HG03457 (cell line): ENCODE data around the gene RDH13.

ENCODE experiments used
- ATAC-seq: cut with Tn5 transposase; IDR thresholded peaks from one replicate; pipeline ENCODE4 v1.9.1; 2021; ENCODE audit warnings: moderate number of reproducible peaks; ENCODE audit not compliant: unreplicated experiment

RDH13 gene

DNA sequence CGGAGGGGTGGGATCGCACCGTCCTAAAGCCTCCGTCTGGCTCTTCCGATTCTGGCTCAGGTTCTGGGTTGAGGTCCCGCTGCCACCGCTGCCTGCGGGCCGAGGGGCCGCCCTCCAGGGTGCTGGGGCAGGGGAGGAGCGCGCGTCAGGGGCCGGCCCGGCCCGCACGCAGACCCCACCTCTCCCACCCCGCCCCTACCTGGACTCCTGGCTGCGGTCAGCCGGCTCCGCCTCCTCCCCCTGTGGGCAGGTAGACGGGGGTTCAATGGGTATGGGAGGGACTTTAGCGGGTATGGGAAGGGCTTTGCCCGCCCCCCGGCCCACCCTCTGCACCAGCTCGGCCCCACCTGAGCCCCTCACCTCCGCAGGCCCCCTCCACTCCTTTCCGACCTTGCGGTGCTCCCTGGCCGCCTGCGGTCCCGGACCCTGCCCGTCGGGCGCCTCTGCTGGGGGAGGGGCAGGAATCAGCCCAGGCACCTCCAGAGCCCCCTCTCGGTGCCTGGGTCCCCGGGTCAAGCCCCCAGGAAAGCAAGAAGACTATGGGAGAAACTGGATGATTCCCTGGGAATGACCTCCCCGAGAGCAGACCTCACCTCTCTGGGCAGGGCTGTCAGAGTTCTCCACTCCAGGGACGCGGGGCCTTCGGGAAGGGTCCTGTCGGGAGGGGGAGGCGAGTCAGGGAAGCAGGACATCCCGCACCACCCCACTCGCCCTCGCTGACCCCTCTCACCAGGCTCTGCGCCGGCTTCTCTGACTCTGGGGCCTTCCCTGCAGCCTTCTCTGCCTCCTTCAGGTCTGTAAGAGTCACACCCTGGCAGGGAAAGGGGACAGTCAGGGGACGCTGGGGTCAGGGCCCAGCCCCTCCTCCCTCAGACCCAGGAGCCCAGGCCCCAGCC, 29.7 kb upstream of the RDH13 start:
- no peak for ATAC-seq

GRCh38 chr19:55091955-55092354, 29.0 kb upstream of the RDH13 start:
- ATAC-seq: no peak

- no peak for ATAC-seq
Observed at GRCh38 chr19:55091126-55091910, 28.4 kb upstream of the RDH13 start.

- ATAC-seq: no peak
Observed at GRCh38 chr19:55090564-55090963, 27.6 kb upstream of the RDH13 start.

DNA sequence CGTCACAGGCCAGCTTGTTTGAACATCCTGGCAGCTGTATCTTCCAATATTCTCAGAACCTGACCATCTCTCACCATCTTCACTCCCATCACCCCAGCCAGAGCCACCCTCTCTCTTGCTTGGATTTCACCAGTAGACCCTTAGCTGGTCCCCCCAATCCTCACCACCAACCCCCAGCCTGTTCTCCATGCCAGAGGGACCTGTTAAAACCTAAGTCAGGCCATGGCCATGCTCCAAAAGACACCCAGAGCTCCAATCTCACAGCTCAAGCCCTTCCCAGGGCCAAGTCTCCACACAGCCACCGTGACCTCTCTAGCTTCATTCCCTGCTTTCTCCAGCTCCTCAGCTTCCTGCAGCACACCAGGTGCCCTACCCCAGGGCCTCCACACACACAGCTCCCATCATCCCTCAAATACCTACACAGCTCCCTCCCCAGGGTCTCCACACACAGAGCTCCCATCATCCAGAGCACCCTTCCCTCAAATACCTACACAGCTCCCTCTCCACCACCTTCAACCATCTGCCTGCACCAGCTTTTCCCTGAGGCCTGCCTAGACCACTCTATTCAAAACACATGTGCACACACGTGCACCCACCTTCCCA, 26.5 kb upstream of the RDH13 start:
- no peak for ATAC-seq

DNA sequence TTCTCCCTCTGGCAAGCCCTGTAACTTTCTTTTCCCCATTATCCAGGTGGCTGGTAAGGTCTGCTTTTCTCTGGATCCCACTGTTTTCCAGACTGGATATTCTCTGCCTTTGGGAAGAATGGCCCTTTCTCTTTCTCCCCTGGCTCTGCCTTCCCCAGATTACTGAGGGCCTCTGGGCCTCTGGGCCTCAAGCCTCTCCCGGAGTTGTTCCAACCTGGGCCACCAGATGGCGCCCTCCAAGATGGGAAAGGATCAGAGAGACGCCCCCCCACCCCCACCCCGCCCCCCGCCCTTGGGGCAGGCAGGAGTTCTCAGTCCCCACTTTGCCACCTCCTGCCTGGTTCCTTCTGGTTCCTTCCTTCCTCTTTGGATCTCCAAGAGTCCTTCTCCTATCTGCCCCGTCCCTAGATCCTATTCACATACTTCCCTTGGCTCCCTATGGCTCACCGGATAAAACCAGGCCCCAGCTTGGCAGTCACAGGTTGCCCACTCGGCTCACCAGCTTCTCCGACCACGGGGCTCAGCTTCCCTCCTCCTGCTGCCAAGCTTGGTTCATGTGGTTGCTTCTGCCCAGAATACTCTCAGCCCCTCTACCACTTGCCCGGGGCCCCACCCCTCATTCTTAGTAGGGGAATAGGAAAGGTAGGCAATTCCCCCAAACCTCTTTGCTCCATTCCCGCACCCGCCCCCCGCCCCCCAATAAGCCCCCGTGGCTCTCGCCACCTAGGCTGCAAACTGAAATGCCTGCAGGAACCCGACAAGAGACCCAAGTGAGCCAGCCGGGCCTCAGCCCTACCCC, 25.8 kb upstream of the RDH13 start:
- ATAC-seq: no peak

DNA sequence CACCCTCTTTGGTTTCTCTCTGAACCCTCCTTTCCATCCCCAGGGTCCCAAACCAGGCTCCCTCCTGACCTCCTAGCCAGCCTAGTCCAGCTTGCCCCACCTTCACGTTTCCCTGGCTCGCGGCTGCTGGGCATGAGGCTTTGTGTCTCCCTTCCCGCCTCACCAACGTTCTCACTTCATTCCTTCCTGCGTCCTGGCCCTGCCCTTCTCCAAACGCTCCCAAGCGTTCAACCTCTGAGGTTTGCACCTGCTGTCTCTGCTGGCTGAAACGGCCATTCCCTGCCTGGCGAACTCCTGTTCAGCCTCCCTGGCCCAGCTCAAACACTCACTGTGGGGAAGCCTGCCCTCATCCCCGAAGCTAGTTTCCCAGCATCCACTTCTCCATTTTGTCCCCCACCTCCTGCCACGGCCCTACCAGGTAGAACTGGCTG, 25.1 kb upstream of the RDH13 start:
- ATAC-seq: no peak

DNA sequence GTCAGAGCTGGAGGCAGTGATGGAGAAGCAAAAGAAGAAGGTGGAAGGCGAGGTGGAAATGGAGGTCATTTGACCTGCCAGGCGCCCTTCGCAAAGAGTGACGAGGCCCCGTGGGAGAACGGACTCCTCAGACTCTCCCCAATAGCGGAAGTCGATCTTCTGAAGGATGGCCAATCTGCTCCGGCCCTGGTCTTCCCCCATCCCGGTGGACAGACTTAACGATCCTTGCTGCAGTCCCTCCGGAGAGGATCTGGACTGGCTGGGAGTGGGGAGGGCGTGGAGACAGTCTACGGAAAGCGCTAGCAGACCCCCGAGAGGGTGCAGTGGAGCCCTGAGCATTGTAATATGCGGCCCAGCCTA, 24.6 kb upstream of the RDH13 start:
- ATAC-seq: no peak

GRCh38 chr19:55086730-55087541, 24.0 kb upstream of the RDH13 start:
- no peak for ATAC-seq

- ATAC-seq: no peak
Observed at GRCh38 chr19:55085923-55086715, 23.2 kb upstream of the RDH13 start.

- no peak for ATAC-seq
Observed at GRCh38 chr19:55084416-55084815, 21.5 kb upstream of the RDH13 start.

DNA sequence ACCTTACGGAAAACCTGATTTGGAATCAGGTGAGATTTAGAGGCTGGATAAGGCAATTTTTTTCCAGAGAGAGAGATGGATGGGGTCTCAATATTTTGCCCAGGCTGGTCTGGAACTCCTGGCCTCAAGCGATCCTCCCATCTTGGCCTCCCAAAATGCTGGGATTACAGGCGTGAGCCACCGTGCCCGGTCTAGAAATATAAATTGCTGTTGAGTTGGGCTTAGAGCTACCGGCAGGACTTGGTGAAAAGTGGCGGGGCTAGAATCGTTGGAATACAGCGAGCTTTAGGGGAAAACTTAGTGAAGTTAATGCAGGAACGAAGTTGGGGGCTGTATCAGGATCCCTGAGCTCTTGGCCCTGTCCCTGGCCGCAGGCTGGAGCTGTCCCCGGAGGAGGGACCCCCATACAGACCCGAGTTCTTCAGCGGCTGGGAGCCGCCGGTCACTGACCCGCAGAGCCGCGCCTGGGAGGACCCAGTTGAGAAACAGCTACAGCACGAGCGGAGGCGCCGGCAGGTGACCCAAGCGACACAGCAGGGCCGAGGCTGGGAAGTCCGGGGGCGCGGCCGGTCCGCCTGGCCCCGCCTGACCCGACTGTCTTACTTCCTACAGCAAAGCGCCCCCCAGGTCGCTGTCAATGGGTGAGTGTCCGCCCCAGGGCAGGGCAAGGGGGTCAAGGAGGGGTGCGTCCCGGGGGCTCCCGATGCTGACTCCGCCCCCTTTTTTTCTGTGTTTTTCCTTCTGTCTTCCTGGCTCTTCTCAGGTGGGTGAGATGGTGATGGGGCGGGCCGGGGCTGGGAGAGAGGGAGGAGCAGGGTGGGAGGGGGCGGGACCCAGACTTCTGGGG, 20.3 kb upstream of the RDH13 start:
- ATAC-seq: no peak

DNA sequence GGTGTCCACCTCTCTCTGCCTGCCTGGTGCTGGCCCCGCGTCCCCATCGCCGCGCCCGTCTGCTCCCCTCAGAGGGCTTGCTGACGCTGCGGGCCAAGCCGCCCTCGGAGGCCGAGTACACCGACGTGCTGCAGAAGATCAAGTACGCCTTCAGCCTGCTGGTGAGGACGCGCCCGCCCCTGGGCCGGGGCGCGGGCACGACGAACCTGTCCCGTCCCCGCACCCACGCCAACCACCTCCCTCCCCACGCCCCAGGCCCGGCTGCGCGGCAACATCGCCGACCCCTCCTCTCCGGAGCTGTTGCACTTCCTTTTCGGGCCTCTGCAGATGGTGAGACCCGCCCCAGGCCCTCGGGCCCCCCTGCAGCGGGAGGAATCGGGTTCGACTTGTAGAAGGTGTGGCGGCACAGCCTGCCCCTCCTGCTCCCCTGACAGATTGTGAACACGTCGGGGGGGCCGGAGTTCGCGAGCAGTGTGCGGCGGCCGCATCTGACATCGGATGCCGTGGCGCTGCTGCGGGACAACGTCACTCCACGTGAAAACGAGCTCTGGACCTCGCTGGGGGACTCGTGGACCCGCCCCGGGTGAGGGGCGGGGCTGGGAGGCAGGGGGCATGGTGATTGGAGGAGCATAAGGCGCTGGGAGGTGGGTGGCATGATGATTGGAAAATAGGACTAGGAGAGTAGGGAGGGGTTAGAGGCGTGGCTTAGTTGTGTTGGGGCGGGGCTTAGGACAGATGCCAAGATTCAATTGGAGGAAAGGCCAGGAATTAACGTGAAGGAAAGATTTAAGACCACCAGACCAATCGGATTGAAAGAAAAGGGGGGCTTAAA, 19.3 kb upstream of the RDH13 start:
- ATAC-seq: no peak

- no peak for ATAC-seq
Observed at GRCh38 chr19:55081770-55082019, 18.7 kb upstream of the RDH13 start.

GRCh38 chr19:55080968-55081769, 18.2 kb upstream of the RDH13 start:
- no peak for ATAC-seq

DNA sequence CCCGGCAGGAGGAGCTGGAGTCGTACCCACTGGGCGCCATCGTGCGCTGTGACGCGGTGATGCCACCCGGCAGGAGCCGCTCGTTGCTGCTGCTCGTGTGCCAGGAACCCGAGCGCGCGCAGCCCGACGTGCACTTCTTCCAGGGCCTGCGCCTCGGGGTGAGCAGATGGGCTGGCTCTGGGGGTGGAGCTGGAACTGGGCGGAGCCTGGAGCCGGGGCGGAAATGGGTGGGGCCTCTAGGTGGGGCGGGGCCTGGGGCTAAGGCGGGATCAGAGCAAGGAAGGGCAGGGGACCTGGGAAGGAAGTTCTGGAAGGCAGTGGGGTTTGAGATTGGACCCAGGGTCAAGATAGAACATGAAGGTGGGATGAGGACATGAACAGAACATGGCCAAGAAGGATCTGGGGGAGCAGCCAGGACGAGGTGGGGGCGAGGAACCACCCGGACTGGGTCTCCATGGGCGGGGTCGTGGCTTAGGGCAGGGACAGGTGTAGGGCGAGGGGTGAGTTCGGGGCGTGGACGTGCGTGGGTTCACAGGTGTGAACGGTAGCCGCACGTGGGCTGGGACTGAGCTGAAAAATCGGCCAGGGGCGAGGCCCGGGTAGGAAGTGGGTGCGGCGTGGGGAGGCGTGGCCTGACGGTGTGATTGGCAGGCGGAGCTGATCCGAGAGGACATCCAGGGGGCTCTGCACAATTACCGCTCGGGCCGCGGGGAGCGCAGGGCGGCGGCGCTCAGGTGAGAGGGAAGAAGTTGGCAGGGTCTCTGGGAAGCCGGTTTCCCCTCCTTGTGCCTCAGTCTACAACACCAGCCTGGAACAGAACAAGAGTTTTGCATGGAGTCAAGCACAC, 17.4 kb upstream of the RDH13 start:
- no peak for ATAC-seq
